ENCODE data around the gene ARMC9.
"Not testable (repeated sequence)": the region's sequence is repeated elsewhere in the genome, so short reads cannot be mapped to it uniquely, and the experiment has no call there.

Gene ARMC9

DNA sequence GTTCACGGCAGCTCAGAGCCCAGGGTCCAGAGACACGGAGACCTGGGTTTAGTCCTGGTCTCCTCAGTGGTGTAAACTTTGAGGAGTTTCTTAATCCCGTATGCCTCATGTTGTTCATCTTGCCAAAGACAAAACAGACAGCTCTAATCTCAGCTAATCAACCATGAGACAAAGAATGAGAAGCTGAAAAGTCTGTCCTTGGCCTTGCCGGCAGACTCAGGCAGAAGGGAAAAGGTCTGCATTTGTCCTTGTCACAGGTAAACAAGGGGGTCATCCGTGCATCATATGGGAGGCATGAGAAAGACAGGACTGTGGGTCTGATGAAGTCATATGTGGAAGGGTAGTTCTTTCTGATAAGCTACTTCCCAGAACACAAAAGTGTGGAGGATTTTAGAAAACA is 1.8 kb upstream of the ARMC9 start:
- H3K4me1 ChIP-seq (ENCODE audit: control insufficient read depth, insufficient read depth, low read length), result peaks cover 15% of the 10 kb centered on the region
- no peak for DNase-seq (ENCODE audit: low read depth)

DNA sequence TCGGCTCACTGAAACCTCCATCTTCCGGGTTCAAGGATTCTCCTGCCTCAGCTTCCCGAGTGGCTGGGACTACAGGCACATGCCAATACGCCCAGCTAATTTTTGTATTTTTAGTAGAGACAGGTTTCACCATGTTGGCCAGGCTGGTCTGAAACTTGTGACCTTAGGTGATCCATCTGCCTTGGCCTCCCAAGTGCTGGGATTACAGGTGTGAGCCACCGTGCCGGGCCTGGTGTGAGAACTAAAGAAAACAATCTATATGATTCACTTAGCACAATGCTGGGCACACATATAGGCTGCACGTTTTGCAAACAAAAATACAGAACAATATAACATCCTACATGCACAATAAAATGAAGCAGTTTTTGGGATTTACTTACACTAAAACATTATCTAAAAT is 1.2 kb upstream of the ARMC9 start:
- DNase-seq (ENCODE audit: low read depth); H3K9ac ChIP-seq (ENCODE audit: low read length): not testable (repeated sequence)

More for the DNA sequence above, 1.8 kb upstream of the ARMC9 start:
- no peaks in the 10 kb centered on the region for H3K36me3 ChIP-seq (ENCODE audit: control insufficient read depth, insufficient read depth, low read length, severe bottlenecking)
- no peak overlapping the region for H3K9ac ChIP-seq (ENCODE audit: low read length)
- H3K9me3 ChIP-seq (ENCODE audit: control insufficient read depth, low read length), result no peaks in the 10 kb centered on the region
- H3K4me3 ChIP-seq (ENCODE audit: low read length), result no peak overlapping the region
- H3K27me3 ChIP-seq (replicated peaks; ENCODE audit: control insufficient read depth, insufficient read depth, low read length), result no peaks in the 10 kb centered on the region

DNA sequence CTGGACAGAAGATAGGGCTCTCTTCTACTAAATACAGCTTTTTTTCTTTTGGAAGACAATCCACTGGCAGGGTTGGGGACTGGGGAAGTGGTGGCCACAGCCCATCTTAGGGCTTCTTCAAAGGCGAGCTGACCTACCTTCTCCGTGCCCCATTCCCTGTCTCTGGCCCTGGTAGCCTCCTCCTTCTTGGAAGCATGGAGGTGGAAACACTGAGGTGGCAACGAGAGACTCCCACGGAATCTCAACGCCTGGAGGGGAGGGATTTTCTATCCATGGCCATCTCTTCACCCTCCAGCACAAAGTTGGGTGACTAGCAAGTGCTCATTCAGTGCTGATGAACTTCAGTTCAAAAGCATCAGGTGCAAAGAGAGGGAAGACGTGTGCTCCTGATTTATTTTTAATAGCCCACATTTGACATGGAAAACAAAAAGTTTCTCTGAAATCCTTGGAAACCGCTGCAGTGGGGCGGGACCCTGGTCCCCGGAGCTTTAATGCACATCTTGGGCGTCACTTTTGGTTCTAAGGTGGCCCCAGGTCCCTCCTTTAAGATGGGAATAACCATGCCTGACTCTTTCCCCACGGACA is 633 bp upstream of the ARMC9 start:
- peak overlapping the region; percentile 92 for H3K9ac ChIP-seq (ENCODE audit: low read length)
- no peaks in the 10 kb centered on the region for H3K36me3 ChIP-seq (ENCODE audit: control insufficient read depth, insufficient read depth, low read length, severe bottlenecking)
- H3K4me1 ChIP-seq (ENCODE audit: control insufficient read depth, insufficient read depth, low read length), result peaks cover 4% of the 10 kb centered on the region
- no peaks in the 10 kb centered on the region for H3K9me3 ChIP-seq (ENCODE audit: control insufficient read depth, low read length)
- H3K4me3 ChIP-seq (ENCODE audit: low read length), result peak overlapping the region; percentile 97
- no peak for DNase-seq (ENCODE audit: low read depth)
- no peaks in the 10 kb centered on the region for H3K27me3 ChIP-seq (replicated peaks; ENCODE audit: control insufficient read depth, insufficient read depth, low read length)

More for the DNA sequence above, 1.2 kb upstream of the ARMC9 start:
- H3K4me1 ChIP-seq (ENCODE audit: control insufficient read depth, insufficient read depth, low read length); H3K4me3 ChIP-seq (ENCODE audit: low read length); H3K9me3 ChIP-seq (ENCODE audit: control insufficient read depth, low read length); H3K36me3 ChIP-seq (ENCODE audit: control insufficient read depth, insufficient read depth, low read length, severe bottlenecking); H3K27me3 ChIP-seq (replicated peaks; ENCODE audit: control insufficient read depth, insufficient read depth, low read length): not testable (repeated sequence)

DNA sequence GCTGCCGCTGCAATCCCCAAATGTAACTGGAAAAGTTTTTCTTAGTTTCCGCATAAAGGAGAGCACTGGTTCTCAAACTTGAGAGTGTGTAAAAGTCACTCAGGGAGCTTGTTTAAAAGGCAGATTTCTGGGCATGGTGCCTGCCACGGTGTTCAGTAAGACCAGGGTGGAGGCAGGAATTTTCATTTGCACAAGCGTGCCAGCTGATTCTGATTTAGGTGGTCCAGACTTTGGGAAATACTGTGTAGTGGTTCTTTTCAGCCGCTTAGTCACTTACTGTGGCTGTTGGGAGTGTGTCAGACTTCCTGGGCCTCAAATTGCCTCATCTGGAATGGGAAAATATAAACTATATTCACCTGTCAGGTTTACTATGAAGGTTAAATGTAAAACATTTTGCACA is 788 bp downstream of the ARMC9 start:
- DNase-seq (ENCODE audit: low read depth), result peak; percentile 75
- Histone ChIP-seq H3K9ac (ENCODE audit: low read length) (peak overlapping the region; percentile 92), H3K4me1 (ENCODE audit: control insufficient read depth, insufficient read depth, low read length) (no peaks in the 10 kb centered on the region), H3K27me3 (replicated peaks; ENCODE audit: control insufficient read depth, insufficient read depth, low read length) (no peaks in the 10 kb centered on the region), H3K4me3 (ENCODE audit: low read length) (peak overlapping the region; percentile 97), H3K9me3 (ENCODE audit: control insufficient read depth, low read length) (no peaks in the 10 kb centered on the region), H3K36me3 (ENCODE audit: control insufficient read depth, insufficient read depth, low read length, severe bottlenecking) (no peaks in the 10 kb centered on the region)

DNA sequence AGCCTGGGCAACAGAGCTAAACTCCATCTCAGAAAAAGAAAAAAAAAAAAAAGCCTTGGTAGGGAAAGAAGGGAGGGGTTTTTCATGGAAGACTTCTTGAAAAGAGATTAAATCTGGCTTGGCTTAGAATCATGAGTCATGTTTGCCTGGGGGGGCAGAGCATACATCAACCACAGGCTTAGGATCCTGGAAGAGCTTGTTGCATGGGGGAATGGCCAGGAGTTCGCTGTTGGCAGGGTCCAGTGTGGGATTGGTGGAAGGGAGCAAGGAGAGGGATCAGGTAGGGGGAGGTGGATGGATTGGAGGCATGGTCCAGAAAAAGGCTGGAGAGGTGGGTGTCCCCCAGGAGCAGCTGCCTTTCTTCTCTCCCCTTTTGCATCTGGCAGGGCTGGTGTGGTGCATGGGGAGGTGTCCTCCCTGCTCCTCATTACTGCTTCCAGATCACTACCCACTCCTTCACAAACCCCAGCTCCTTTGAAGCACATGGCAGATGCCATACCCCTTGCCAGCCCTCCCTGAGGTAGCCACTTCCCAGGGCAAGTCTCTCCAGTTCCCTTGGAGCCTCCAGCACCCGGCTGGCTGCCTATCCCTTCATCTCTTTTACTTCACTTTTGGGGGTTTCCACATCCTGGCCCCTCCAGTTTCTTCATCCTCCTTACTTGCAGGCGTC is 2.5 kb downstream of the ARMC9 start:
- Histone ChIP-seq H3K36me3 (ENCODE audit: control insufficient read depth, insufficient read depth, low read length, severe bottlenecking) (no peaks in the 10 kb centered on the region), H3K4me1 (ENCODE audit: control insufficient read depth, insufficient read depth, low read length) (no peaks in the 10 kb centered on the region), H3K9ac (ENCODE audit: low read length) (no peak overlapping the region), H3K27me3 (replicated peaks; ENCODE audit: control insufficient read depth, insufficient read depth, low read length) (no peaks in the 10 kb centered on the region), H3K4me3 (ENCODE audit: low read length) (peak overlapping the region; percentile 35), H3K9me3 (ENCODE audit: control insufficient read depth, low read length) (no peaks in the 10 kb centered on the region)
- DNase-seq (ENCODE audit: low read depth), result peak; percentile 75

DNA sequence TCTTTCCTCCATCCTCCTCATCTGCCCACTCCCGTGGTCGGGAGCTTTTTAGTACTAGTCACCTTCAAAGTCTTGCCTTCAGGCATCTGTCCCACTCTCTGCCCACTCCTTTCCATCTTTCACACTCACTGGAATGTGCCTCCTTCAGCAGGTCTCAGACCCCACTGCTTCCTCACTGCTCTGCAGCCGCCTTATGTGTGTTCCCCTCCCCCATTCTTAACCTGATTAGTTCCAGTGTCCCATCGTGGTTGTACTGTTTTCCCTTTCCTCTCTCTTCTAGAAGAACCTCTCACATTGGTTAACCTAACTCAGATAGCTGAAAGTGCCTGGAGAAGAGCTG is 3.0 kb downstream of the ARMC9 start:
- no peak for DNase-seq (ENCODE audit: low read depth)
- no peaks in the 10 kb centered on the region for H3K27me3 ChIP-seq (replicated peaks; ENCODE audit: control insufficient read depth, insufficient read depth, low read length)
- H3K4me3 ChIP-seq (ENCODE audit: low read length), result no peak overlapping the region
- H3K9ac ChIP-seq (ENCODE audit: low read length), result no peak overlapping the region
- no peaks in the 10 kb centered on the region for H3K4me1 ChIP-seq (ENCODE audit: control insufficient read depth, insufficient read depth, low read length)
- H3K9me3 ChIP-seq (ENCODE audit: control insufficient read depth, low read length), result no peaks in the 10 kb centered on the region
- H3K36me3 ChIP-seq (ENCODE audit: control insufficient read depth, insufficient read depth, low read length, severe bottlenecking), result no peaks in the 10 kb centered on the region

DNA sequence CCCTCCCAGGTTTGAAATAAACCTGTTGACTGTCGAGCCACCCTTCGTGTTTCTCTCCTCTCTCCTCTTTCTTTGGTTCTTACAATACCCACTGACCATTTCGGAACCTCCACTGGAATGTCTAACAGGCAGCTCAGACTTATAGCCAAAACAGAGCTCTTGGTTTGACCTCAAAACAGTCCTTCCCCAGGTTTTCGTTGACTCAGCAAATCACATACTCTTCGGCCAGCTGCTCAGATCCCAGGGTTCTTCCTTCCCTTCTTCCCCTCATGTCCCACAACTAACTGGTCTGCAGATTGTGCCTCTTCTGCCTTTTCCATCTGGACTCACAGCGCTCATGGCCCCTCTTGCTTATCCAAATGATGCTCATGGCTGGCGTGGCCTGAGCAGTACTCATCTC is 4.7 kb downstream of the ARMC9 start:
- no peak for DNase-seq (ENCODE audit: low read depth)
- H3K4me1 ChIP-seq (ENCODE audit: control insufficient read depth, insufficient read depth, low read length), result no peaks in the 10 kb centered on the region
- H3K9ac ChIP-seq (ENCODE audit: low read length), result no peak overlapping the region
- peaks cover 1% of the 10 kb centered on the region for H3K36me3 ChIP-seq (ENCODE audit: control insufficient read depth, insufficient read depth, low read length, severe bottlenecking)
- no peaks in the 10 kb centered on the region for H3K9me3 ChIP-seq (ENCODE audit: control insufficient read depth, low read length)
- no peaks in the 10 kb centered on the region for H3K27me3 ChIP-seq (replicated peaks; ENCODE audit: control insufficient read depth, insufficient read depth, low read length)
- no peak overlapping the region for H3K4me3 ChIP-seq (ENCODE audit: low read length)

DNA sequence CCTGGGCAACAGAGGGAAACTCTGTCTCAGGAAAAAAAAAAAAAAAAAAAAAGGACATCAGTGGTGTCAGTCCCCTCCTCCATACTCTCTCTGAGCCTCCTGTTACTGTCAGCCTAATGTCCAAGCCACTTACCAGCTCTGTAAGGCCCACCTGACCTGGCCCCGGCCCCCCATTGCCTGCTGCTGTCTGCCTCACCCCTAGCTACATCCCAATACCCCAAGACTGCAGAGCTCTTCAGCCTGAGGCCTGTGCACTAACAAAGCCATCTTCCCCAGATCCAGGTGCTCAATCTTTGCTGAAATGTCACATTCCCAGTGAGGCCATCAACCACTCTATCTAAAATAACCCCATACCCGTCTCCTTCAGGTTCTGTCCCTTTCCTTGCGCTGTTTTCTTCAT is 5.7 kb downstream of the ARMC9 start:
- H3K4me1 ChIP-seq (ENCODE audit: control insufficient read depth, insufficient read depth, low read length), result no peaks in the 10 kb centered on the region
- H3K4me3 ChIP-seq (ENCODE audit: low read length), result no peak overlapping the region
- no peaks in the 10 kb centered on the region for H3K9me3 ChIP-seq (ENCODE audit: control insufficient read depth, low read length)
- H3K27me3 ChIP-seq (replicated peaks; ENCODE audit: control insufficient read depth, insufficient read depth, low read length), result no peaks in the 10 kb centered on the region
- H3K36me3 ChIP-seq (ENCODE audit: control insufficient read depth, insufficient read depth, low read length, severe bottlenecking), result peaks cover 8% of the 10 kb centered on the region
- DNase-seq (ENCODE audit: low read depth), result no peak
- no peak overlapping the region for H3K9ac ChIP-seq (ENCODE audit: low read length)

DNA sequence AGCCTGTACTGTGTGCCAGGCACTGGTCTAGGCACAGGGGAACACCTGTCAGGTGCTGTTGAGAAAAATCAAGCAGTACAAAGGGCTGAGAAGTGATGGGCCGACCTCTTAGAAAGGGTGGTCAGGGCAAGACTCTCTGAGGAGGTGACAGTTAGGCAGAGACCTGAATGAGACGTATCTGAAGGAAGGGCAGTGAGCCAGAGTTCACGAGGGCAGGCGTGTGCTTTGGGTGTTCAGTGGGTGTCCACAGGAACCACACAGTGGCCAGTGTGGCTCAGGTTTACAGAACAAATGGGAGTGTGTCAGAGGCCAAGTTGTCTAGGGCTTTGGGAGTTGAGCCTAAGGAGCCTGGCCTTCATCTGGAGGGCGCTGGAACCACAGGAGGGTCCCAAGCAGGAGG is 6.2 kb downstream of the ARMC9 start:
- no peaks in the 10 kb centered on the region for H3K27me3 ChIP-seq (replicated peaks; ENCODE audit: control insufficient read depth, insufficient read depth, low read length)
- no peak overlapping the region for H3K9ac ChIP-seq (ENCODE audit: low read length)
- H3K4me3 ChIP-seq (ENCODE audit: low read length), result no peak overlapping the region
- no peak for DNase-seq (ENCODE audit: low read depth)
- no peaks in the 10 kb centered on the region for H3K4me1 ChIP-seq (ENCODE audit: control insufficient read depth, insufficient read depth, low read length)
- H3K9me3 ChIP-seq (ENCODE audit: control insufficient read depth, low read length), result no peaks in the 10 kb centered on the region
- peaks cover 8% of the 10 kb centered on the region for H3K36me3 ChIP-seq (ENCODE audit: control insufficient read depth, insufficient read depth, low read length, severe bottlenecking)

DNA sequence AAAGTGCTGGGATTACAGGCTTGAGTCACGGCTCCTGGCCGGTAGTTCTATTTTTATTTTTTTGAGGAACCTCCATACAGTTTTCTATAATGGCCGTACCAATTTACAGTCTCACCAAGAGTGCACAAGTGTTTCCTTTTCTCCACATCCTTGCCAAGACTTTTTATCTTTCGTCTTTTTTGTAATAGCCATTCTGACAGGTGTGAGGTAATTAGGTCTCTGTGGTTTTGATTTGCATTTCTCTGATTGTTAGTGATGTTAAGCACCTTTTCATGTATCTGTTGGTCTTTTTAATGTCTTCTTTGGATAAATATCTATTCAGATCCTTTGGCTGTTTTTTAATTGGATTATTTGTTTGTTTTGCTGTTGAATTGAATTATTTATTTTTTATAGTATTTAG is 9.3 kb downstream of the ARMC9 start:
- peaks cover 2% of the 10 kb centered on the region for H3K4me1 ChIP-seq (ENCODE audit: control insufficient read depth, insufficient read depth, low read length)
- no peaks in the 10 kb centered on the region for H3K9me3 ChIP-seq (ENCODE audit: control insufficient read depth, low read length)
- H3K9ac ChIP-seq (ENCODE audit: low read length), result no peak overlapping the region
- no peak for DNase-seq (ENCODE audit: low read depth)
- peaks cover 21% of the 10 kb centered on the region for H3K36me3 ChIP-seq (ENCODE audit: control insufficient read depth, insufficient read depth, low read length, severe bottlenecking)
- H3K4me3 ChIP-seq (ENCODE audit: low read length), result no peak overlapping the region
- no peaks in the 10 kb centered on the region for H3K27me3 ChIP-seq (replicated peaks; ENCODE audit: control insufficient read depth, insufficient read depth, low read length)

DNA sequence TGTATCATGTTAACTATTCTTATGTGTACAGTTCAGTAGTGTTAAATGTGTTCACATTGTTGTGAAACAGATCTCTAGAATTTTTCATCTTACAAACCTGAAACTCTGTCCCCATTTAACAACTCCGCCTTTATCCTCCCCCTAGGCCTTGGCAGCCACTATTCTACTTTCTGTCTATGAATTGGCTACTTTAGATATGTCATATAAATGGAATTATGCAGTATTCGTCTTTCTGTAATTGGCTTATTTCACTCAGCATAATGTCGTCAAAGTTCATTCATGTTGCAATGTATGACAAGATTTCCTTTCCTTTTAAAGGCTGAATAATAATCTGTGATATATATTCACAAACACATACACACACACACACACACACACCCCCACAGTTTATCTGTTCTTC is 12.4 kb downstream of the ARMC9 start:
- DNase-seq (ENCODE audit: low read depth), result no peak
- no peaks in the 10 kb centered on the region for H3K27me3 ChIP-seq (replicated peaks; ENCODE audit: control insufficient read depth, insufficient read depth, low read length)
- no peak overlapping the region for H3K4me3 ChIP-seq (ENCODE audit: low read length)
- no peak overlapping the region for H3K9ac ChIP-seq (ENCODE audit: low read length)
- peaks cover 2% of the 10 kb centered on the region for H3K4me1 ChIP-seq (ENCODE audit: control insufficient read depth, insufficient read depth, low read length)
- H3K9me3 ChIP-seq (ENCODE audit: control insufficient read depth, low read length), result no peaks in the 10 kb centered on the region
- H3K36me3 ChIP-seq (ENCODE audit: control insufficient read depth, insufficient read depth, low read length, severe bottlenecking), result peaks cover 37% of the 10 kb centered on the region

DNA sequence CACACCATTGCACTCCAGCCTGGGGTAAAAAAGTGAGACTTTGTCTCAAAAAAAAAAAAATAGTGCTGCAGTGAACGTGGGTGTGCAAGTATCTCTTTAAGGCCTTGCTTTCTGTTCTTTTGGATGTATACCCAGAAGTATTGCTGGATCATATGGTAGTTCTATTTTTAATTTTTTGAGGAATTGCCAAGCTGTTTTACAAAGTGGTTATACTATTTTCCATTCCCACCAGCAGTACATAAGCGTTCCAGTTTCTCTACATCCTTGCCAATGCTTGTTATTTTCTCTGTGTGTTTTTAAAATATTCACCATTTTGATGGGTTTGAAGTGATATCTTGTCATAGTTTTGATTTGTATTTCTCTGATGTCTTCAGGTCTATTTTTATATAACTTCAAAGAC is 13.1 kb downstream of the ARMC9 start:
- Histone ChIP-seq H3K9me3 (ENCODE audit: control insufficient read depth, low read length) (no peaks in the 10 kb centered on the region), H3K9ac (ENCODE audit: low read length) (no peak overlapping the region), H3K4me1 (ENCODE audit: control insufficient read depth, insufficient read depth, low read length) (peaks cover 2% of the 10 kb centered on the region), H3K4me3 (ENCODE audit: low read length) (no peak overlapping the region), H3K36me3 (ENCODE audit: control insufficient read depth, insufficient read depth, low read length, severe bottlenecking) (peaks cover 40% of the 10 kb centered on the region), H3K27me3 (replicated peaks; ENCODE audit: control insufficient read depth, insufficient read depth, low read length) (no peaks in the 10 kb centered on the region)
- DNase-seq (ENCODE audit: low read depth), result no peak
